Urinary bladder (tissue), 4 donors: Measurements from ENCODE around the gene ASF1B. TPM values are rescaled to one million over a fixed set of nuclear protein-coding genes. Genes with fewer than 3 reads are reported as not detected.

Source experiments
- DNase-seq: peaks from one replicate; pipeline ENCODE4 v3.0.0-alpha.2; 2015; ENCODE audit errors: extremely low spot score
- H3K27ac ChIP-seq: one replicate; pipeline ENCODE4 v1.5.1; 2013; ENCODE audit warnings: low read depth, mild to moderate bottlenecking, moderate library complexity
- H3K36me3 ChIP-seq: one replicate; pipeline ENCODE4 v1.6.1; 2013; ENCODE audit warnings: mild to moderate bottlenecking, moderate library complexity; ENCODE audit not compliant: insufficient read depth
- H3K4me1 ChIP-seq: one replicate; pipeline ENCODE4 v1.6.1; 2013; ENCODE audit warnings: mild to moderate bottlenecking, moderate library complexity; ENCODE audit not compliant: insufficient read depth
- H3K4me3 ChIP-seq: one replicate; pipeline ENCODE4 v1.5.1; 2013; ENCODE audit warnings: low read depth, low read length
- WGBS: extraction: QIAGEN DNeasy Blood & Tissue Kit; methylation state at CpG from one replicate; pipeline ENCODE4 v1.1.7; 2013; 5-methylcytosine and 5-hydroxymethylcytosine counted together
- polyA plus RNA-seq: library from polyadenylated mRNA; stranded (reverse); fragments of 200-250 nt; gene quantifications from one replicate; pipeline ENCODE4 v1.2.3, GENCODE V29; 2013
- total RNA-seq: library from RNA; depleted of rRNA; stranded (reverse); fragments of >200 nt; gene quantifications from one replicate; pipeline ENCODE4 v1.2.3, GENCODE V29; 2014
- donor health status: healthy with polysubstance abuse.
- donor health status: healthy.

The ASF1B gene
- total and polyA plus RNA-seq, 2 donors: 1.2 to 6.7 TPM

DNA sequence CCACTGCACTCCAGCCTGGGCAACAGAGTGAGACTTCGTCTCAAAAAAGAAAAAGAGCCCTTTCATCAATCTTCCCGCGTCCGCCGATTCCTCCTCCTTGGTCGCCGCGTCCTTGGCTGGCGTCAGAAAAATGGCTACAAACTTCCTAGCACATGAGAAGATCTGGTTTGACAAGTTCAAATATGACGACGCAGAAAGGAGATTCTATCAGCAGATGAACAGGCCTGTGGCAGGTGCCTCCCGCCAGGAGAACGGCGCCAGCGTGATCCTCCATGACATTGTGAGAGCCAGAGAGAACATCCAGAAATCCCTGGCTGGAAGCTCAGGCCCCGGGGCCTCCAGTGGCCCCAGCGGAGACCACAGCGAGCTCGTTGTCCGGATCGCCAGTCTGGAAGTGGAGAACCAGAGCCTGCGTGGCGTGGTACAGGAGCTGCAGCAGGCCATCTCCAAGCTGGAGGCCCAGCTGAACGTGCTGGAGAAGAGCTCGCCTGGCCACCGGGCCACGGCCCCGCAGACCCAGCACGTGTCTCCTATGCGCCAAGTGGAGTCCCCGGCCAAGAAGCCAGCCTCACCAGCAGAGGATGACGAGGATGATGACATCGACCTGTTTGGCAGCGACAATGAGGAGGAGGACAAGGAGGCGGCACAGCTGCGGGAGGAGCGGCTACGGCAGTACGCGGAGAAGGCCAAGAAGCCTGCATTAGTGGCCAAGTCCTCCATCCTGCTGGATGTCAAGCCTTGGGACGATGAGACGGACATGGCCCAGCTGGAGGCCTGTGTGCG lies 65.9 kb downstream of the ASF1B start:
- no peaks in the 10 kb centered on the region for H3K36me3 ChIP-seq
- peaks cover 2% of the 10 kb centered on the region for H3K4me1 ChIP-seq
- WGBS: 94% methylated on average over 43 of the region's 43 CpGs
- no peak overlapping the region for H3K27ac ChIP-seq
- DNase-seq: no peak
- H3K4me3 ChIP-seq: no peak overlapping the region

Other genes starting within 250 kb of the ASF1B start
- gene BRME1, start 230.5 kb downstream of the ASF1B start, total RNA-seq: 2.0 TPM
- gene BRME1, start 230.5 kb downstream of the ASF1B start, polyA plus RNA-seq: 2.2 TPM
- 7.3 TPM for gene CC2D1A, start 230.4 kb downstream of the ASF1B start, total RNA-seq
- gene CC2D1A, start 230.4 kb downstream of the ASF1B start, polyA plus RNA-seq: 25.8 TPM
- gene PODNL1, start 198.2 kb downstream of the ASF1B start, total RNA-seq: 0.21 TPM
- 2.4 TPM for gene PODNL1, start 198.2 kb downstream of the ASF1B start, polyA plus RNA-seq
- gene DCAF15, start 184.1 kb downstream of the ASF1B start, total RNA-seq: 6.6 TPM
- gene DCAF15, start 184.1 kb downstream of the ASF1B start, polyA plus RNA-seq: 26.0 TPM
- gene RFX1, start 130.3 kb downstream of the ASF1B start, total RNA-seq: 2.9 TPM
- gene RFX1, start 130.3 kb downstream of the ASF1B start, polyA plus RNA-seq: 8.1 TPM
- gene RLN3, start 108.4 kb downstream of the ASF1B start, total RNA-seq: not detected
- gene RLN3, start 108.4 kb downstream of the ASF1B start, polyA plus RNA-seq: not detected
- 2.0 TPM for gene IL27RA, start 104.8 kb downstream of the ASF1B start, total RNA-seq
- 4.8 TPM for gene IL27RA, start 104.8 kb downstream of the ASF1B start, polyA plus RNA-seq
- 0.90 TPM for gene PALM3, start 74.5 kb downstream of the ASF1B start, total RNA-seq
- gene PALM3, start 74.5 kb downstream of the ASF1B start, polyA plus RNA-seq: 2.8 TPM
- 0.21 TPM for gene MISP3, start 63.8 kb downstream of the ASF1B start, total RNA-seq
- 2.6 TPM for gene MISP3, start 63.8 kb downstream of the ASF1B start, polyA plus RNA-seq
- not detected for gene C19orf67, start 50.8 kb downstream of the ASF1B start, total RNA-seq
- not detected for gene C19orf67, start 50.8 kb downstream of the ASF1B start, polyA plus RNA-seq
- gene SAMD1, start 45.8 kb downstream of the ASF1B start, total RNA-seq: 16.0 TPM
- gene SAMD1, start 45.8 kb downstream of the ASF1B start, polyA plus RNA-seq: 50.5 TPM
- gene PRKACA, start 18.8 kb downstream of the ASF1B start, total RNA-seq: 41.8 TPM
- gene PRKACA, start 18.8 kb downstream of the ASF1B start, polyA plus RNA-seq: 91.4 TPM
- gene ADGRL1, start 69.6 kb upstream of the ASF1B start, total RNA-seq: 18.0 TPM
- 23.6 TPM for gene ADGRL1, start 69.6 kb upstream of the ASF1B start, polyA plus RNA-seq
- 12.5 TPM for gene ADGRE5, start 244.9 kb upstream of the ASF1B start, total RNA-seq
- gene ADGRE5, start 244.9 kb upstream of the ASF1B start, polyA plus RNA-seq: 46.1 TPM